Tongue (tissue), 2 donors: Measurements from ENCODE around the gene SLC32A1. TPM values are rescaled to one million over a fixed set of nuclear protein-coding genes. Genes with fewer than 3 reads are reported as not detected.

Experiments used
- DNase-seq: peaks from one replicate; pipeline ENCODE4 v3.0.0-alpha.2; 2015
- total RNA-seq: library from RNA; depleted of rRNA; stranded (reverse); fragments of >200 nt; gene quantifications from one replicate; pipeline ENCODE4 v1.2.3, GENCODE V29; 2014

Gene SLC32A1, protein sequence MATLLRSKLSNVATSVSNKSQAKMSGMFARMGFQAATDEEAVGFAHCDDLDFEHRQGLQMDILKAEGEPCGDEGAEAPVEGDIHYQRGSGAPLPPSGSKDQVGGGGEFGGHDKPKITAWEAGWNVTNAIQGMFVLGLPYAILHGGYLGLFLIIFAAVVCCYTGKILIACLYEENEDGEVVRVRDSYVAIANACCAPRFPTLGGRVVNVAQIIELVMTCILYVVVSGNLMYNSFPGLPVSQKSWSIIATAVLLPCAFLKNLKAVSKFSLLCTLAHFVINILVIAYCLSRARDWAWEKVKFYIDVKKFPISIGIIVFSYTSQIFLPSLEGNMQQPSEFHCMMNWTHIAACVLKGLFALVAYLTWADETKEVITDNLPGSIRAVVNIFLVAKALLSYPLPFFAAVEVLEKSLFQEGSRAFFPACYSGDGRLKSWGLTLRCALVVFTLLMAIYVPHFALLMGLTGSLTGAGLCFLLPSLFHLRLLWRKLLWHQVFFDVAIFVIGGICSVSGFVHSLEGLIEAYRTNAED
- total RNA-seq = not detected

DNA sequence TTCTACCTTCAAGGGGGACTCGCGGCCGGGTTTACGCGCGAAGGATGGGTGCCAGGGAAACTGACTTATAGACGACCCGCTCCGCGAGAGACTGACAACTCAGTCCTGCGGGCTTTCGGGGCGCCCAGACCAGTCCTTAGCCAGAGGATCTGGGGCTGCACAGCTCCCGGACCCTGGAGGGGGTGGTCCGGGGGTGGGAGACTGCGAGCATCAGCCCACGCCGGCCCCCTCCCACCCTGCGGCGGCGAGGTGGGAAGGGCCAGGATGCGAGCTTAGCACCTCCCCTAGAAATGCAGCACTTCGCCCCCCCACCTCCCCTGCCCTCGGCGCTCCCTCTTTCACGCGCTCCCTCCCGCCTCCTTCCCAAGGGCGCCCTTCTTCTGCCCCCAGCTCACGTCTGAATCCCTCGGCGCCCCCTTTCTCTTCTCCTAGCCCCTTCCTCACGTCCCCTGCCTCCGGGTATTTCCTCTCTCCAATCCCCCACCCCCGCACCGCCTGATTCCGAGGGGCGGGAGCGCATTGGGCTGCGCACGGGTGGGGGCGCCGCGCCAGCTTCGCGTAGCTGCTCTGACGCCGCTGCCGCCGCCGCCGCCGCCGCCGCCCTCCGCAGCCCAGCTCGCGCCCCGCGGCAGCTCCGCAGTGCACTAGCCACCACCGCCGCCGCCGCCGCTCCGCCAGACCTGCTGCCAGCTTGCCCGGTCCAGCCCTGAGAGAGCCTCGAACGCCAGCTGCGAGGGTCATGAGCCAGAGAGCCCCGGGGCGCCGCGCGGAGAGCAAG is at the start of gene SLC32A1:
SLC32A1 (plus strand) TSS at position 639 of the 778 bp plus-strand sequence. CDS start 239 bp downstream, outside the sequence.
- no peak for DNase-seq

DNA sequence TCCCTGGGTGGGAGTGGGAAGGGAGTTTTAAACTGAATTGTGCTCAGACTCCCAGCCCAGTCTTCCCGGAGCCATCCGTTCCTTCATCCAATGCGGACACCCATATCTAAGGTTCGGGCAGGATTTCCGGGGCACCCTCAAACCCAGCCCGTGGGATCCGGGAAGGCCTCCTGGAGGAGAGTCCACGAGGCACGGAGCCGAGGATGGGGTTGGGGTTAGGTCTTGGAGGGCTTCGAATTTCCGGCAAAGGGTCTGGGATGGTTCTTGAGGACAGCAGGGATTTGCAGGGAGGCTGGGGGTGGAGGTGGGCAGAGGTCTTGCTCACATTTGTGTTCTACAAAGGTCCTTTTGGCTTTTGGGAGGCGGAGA is 49.5 kb upstream of the SLC32A1 start:
- DNase-seq = no peak

DNA sequence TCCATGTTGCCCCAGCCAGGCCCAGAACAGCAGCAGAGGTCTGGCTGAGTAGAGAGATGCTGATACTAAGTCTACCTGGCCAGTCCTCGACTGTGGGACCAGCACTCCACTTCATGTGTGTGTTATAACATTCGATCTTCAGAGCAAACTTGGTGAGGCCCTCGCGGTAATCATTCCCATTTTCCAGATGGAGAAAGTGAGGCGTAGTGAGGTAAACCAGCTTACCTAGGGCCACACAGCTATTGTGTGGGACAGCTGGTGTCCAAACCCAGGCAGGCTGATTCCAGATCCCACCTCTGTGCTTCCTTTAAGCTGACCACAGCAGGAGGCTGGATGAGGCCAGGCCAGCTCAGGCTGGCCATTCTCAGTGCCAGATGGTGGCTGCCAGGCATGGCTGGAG is 47.7 kb upstream of the SLC32A1 start:
- no peak for DNase-seq

DNA sequence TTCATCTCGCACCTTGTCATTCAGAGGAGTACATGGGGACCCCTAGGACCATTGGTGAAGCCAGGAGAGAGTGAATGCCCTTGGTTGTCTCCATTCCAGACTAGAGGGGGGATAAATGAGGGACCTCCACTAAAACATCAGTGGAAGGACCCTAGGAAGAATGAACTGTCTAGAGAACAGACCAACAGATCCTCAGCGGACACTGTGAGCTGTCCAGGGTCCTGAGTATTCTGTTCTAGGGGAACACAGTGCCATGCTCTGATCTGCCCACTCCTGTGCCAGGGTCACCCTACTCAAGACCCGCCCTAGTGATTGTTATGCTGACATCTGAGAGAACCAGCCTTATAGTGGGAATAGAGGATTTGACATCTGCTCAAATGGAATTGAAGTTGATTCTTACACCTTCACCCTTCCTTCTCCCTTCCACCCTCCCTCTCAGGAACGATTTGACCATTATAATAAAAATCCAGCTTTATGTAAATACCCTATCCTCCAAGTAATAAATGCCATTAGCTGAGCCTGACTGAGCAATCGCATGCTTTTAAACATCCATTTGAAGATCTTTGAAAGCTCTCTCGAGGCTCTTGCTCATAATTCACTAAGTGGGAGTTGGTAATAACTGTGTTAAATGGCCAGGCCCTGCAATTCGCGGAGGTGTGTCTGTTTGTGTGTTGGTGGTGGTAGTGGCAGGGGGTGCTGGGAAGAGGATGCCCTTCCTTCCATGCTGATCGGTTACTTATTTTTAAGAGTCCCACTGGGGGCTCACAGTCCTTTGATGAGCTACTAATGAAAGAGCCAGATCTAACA is 43.6 kb upstream of the SLC32A1 start:
- peak; percentile 80 for DNase-seq

DNA sequence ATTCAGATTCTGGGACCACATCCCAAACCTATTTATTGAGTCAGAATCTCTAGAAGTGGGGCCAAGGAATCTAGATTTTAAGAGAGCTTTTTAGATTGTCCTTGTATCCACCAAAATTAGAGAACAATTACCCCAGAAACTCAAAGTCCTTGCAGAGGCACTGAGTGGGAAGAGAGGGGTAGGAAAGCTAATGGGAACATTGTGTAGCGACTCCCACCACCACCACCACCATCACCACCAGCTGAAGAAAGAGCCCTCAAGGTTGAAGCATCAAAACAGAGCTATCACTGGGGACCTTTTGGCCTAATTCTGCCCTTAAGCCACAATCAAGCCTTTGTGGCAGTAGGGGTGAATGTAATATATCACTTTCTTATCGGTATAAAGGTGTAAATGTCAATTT is 39.0 kb upstream of the SLC32A1 start:
- no peak for DNase-seq

DNA sequence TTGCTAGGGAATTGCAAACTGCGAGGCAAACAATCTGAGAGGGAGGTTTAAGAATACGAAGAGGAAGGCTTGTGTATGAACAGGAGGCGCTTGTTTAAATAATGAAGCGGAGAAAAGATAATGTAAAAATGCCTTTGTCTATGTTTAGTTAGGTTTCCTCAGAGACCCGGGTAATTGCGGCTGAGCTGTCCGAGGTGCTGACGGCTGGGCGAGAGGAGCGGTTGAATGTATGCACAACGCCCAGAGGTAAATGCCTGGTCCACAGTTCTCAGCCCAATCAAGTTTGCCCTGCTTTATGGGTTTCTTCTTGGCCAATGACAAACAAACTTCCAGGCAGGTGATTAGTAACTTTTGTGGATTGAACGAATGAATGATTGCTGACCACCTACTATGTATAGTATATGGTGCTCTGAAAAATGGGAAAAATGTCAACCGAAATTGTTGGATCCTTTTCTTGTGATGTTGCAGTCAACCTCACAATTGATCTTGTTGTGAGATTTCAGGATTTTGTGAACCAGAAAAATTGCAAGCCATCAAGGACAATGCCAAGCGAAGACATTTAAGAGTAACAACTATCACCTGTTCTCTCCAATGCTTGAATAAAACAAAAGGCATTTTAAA is 38.3 kb upstream of the SLC32A1 start:
- DNase-seq = peak; percentile 84

DNA sequence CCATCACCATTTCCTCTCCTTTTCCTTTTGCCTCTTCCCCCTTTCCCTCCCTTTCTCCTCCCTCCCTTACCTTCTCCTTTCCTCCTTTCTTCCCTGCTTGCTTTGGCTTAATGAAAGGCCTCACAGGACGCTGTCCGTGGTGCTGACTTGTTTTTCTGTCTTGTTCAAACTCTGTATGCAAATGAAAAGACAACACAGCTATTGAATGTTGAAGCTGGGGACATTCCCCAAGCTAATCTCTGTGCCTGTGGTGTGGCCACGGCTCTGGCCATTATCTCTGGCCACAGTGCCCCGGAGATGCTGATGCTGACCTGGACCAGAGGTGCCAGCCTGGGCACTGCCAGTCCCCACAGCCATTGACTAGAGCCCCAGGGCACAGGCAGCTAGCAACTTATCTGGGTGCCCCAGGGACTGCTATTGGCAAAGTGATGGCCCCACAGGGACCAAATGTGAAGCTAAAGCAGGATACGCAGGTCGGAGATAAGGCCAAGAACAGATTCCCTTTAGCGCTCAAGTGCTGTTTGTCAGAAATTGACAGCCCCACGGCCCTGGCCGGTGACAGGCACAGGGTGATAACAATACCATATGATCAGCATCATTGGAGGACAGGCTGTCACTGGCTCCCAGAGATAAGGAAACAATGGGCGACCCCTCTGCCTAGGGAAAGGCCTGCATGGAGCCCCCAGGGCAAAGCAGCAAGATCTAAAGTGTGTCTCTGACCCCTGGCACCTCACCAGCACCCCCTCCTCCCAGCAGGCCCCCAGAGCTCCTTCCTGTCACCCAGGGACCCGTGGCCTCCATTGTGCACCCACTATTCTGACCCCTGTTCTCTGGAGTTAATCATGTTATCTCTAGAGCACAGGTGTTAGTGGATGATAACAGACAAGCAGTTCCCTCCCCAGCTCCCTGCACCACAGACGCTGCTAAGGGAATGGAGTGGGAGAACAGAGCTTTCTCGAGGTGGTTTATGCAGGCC is 31.6 kb upstream of the SLC32A1 start:
- DNase-seq = peak; percentile 88

DNA sequence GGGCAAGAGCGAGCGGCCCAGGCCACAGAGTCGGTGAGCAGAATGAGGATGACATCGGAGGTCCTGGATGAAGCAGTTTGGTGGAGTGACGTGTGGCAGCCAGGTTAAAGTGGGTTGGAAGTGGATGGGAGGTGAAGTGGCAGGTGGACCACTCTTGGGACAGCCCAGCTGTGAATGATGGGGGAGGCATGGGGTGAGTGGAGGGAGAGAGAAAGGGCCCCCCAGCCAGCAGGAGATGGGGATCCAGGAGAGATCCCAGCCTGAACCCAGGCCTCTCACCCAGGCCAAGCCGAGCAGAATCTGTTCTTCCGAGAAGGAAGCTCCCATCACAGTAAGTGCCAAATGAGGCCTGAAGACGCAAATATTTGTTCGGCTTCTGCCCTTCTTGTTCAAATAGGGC is 27.0 kb upstream of the SLC32A1 start:
- no peak for DNase-seq

DNA sequence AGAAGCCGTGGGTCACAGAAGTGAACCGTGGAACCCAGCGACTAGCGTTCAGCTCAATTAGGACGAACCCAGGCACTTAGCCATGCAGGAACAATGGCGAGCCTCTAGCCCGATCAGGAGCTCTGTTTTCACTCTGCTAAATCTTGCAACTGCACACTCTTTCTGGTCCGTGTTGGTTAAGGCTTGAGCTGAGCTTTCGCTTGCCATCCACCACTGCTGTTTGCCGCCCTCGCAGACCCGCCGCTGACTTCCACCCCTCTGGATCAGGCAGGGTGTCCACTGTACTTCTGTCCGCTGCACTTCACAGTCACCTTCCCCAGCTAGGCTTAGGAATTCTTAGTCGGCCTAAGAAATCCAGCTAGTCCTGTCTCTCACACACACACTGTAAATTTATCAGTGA is 25.7 kb upstream of the SLC32A1 start:
- no peak for DNase-seq

DNA sequence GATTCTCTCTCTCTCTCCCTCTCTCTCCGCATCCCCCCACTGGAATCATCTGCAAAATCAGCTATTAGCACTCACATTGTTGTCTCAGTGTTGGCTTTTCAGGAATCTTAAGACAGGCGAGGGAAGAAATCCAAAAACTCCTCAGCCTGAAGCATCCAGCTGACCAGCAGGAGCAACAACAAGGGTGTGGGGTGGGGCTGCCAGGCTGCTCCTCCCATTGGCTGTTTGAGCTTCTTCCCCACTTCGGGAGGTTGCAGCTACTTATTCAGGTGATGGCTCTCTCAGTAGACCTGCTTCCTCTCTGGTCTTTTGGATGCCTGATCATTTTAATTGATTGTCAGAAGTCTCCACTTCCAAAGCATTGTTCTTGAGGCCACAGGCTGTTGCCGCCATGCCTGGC is 24.1 kb upstream of the SLC32A1 start:
- DNase-seq = no peak

DNA sequence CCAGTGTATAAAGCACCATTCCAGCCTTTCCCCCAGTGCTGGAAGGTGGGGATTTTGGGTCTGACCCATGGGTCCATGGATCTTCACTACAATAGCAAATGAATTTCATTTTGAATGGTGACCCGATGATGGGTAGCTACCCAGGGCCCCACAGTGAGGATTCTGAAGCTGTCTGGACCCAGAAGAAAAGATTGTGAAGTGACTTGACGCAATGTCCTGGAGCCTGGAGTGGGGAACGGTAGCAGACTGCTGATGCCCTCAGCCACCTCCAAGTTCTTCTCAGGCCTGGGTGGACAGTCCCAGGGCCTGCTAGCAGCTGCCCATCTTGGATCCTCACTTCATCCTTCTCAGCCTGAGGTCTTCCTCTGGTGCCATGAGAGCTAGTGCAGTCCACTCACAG is 23.4 kb upstream of the SLC32A1 start:
- no peak for DNase-seq

DNA sequence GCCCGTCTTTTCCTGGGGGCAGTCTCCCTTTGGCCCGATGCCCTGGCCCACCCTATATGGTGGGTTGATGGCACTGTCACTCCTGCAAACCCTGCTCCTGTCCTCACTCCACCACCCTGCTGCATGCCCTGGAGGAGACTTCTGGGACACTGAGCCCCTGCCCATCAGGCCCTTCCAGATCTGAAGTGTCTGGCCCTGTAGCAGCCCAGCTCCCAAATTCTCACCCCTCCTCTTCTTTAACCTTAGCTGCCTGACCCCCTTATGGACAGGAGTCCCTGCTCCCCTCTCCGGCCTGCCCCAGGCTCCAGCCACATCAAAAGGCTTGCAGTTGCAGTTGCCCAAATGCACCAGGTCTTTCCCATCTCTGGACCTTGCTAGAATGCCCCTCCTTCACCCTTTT is 20.8 kb upstream of the SLC32A1 start:
- no peak for DNase-seq

DNA sequence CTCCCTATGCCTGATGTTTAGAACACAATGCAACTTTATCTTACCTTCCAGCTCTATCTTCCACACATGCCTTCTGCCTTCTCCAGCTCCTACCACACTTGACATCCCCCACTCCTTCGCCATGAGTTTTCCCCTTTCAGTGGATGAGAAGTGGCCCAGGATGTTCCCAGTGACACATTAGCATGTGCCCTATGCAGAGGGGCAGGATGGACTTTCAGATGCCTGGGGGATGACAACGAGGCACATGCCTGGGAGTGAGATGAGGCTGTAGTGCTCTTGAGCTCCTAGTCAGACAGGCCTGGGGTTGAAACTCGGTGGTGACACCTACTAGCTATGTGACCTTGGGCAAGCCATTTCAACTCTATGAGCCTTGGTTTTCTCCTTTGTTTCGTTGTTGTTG is 20.1 kb upstream of the SLC32A1 start:
- DNase-seq = no peak

DNA sequence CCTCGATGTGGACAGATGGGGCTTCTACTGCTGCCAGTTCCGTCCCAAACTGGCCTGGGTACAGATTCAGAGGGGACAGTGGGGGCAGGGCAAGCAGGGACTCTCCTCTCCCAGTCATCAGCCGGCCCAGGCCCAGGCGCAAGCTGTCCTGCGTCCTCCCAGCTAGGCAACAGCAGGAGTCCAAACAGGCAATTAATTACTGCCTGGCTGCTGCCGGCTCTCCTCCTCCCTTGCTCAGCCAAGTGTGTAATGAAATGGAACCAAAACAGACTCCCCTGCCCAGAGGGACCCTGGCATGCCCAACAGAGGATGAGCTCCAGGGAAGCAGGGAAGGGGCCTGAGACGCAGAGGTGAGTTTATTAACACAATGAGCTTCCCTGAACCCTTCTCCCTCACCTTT is 17.8 kb upstream of the SLC32A1 start:
- DNase-seq = no peak

DNA sequence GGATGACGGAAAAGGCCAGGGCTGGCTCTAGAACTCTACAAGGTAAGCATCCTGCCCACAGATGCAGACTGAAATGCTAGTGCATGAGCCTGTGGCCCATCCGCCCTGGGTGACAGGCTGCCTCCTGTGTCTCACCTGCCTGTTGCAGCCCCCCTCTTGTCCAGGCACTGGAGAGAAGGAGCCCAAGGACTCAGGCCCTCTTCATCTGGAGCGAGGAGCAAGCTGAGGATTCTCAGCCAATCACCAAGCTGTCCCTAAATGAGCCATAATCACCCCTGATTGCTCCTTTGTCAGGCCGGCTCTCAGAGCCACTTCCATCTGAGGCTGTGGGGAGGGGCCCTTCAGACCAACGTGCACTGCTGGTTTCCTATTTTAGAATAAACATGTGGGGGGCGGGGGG is 10.0 kb upstream of the SLC32A1 start:
- no peak for DNase-seq

DNA sequence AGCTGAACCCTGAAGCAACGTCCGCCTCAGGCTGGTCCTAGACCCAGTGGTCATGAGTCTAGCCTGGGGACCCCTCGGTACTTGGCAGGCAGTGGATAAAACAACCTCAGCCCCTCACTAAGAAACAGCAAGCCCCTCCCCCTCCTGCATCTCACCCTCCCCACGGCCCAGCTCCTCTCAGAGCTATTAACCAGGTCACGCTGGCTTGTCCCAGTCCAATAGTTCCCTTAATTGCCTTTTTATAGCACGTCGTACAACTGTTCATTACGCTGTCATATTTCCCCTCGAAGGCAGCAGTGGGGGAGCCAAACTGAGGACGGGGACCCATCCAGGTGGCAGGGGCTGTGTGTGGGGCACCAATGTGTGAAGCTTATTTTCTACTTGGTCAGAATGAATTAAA is 8.6 kb upstream of the SLC32A1 start:
- DNase-seq = no peak

DNA sequence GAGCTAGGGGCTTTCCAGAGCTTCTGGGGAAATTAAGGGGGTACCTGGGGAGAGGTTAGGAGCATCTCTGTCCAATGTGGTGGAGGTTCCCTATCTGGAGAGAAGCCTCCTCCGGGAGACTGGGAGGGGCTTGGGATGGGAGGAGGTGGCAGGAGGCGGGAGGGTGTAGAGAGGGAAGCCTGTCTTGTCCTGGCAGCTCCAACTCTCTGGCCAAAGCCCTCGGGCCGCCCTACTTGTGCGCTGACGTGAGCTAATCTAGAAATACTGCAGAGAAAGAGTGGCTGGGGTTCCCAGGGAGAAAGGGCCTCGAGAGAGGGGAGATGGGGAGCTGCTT is 1.6 kb upstream of the SLC32A1 start:
- no peak for DNase-seq

DNA sequence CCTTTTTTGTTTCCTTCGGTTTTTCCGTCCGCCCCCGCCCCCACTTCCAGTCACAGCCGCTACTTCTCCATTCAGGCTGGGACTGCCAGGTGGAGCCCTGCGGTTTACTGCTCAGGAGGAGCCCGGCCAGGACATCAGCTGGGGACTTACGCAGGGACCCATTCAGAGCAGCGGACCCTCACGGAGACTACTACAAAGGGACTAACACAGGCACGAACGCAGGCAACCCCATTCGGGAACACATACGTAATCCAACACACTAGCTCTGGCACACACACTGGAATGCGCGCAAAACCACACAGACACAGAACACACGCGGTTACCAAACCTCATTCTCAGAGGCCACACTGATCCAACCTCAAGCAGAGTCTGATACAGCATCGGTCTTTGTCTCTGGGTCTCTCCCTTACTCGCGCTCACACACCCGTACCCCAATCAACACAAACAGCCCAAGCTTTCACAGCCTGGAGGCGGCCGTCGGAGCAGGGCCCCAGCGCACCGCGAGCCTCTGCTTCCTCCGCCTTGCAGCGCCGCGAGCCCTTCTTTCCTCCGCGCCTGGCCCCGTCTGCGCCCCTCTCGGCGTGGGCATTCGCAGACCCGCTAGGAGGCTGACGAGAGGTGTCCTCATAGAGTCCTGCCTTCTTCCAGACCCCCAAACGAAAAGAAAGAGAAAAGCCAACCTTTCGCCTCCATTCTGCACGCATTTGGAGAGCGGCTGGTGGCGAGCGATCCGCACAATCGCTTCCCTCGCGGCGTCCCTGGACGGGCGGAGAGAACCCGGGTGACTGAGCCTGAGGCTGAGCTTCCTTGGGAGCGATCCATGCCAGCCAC is 1.1 kb upstream of the SLC32A1 start:
- no peak for DNase-seq

DNA sequence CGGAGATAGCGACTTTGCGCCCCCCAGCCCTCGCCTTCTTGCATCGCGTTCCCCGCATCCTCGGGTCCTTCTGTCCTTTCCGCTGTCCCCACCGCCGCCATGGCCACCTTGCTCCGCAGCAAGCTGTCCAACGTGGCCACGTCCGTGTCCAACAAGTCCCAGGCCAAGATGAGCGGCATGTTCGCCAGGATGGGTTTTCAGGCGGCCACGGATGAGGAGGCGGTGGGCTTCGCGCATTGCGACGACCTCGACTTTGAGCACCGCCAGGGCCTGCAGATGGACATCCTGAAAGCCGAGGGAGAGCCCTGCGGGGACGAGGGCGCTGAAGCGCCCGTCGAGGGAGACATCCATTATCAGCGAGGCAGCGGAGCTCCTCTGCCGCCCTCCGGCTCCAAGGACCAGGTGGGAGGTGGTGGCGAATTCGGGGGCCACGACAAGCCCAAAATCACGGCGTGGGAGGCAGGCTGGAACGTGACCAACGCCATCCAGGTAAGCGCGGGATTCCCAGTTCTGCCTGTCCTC is 401 bp downstream of the SLC32A1 start:
- no peak for DNase-seq
